Mesendoderm (in vitro differentiated cells): ENCODE data around the gene MCF2L2.

Experiments used
- DNase-seq: peaks from one replicate; pipeline ENCODE4 v3.0.0; 2013
- H2AK5ac ChIP-seq: 2 replicates; pipeline ENCODE4 v1.6.1; 2013; ENCODE audit warnings: low read length, inconsistent platforms
- H2BK120ac ChIP-seq: 2 replicates; pipeline ENCODE4 v1.6.1; 2013; ENCODE audit warnings: low read depth, mild to moderate bottlenecking, low read length, moderate library complexity, mixed read lengths
- H2BK15ac ChIP-seq: replicated peaks from 2 replicates; pipeline ENCODE4 v1.6.1; 2013; ENCODE audit warnings: low read depth, mild to moderate bottlenecking, moderate library complexity
- H2BK5ac ChIP-seq: 2 replicates; pipeline ENCODE4 v1.6.1; 2013; ENCODE audit warnings: low read length, inconsistent platforms
- H3K18ac ChIP-seq: 2 replicates; pipeline ENCODE4 v1.6.1; 2013; ENCODE audit warnings: mild to moderate bottlenecking, low read length, mixed read lengths
- H3K23ac ChIP-seq: one replicate; pipeline ENCODE4 v1.6.1; 2013; ENCODE audit warnings: low read length
- H3K27ac ChIP-seq: 2 replicates; pipeline ENCODE4 v1.5.1; 2013; ENCODE audit warnings: low read depth, mild to moderate bottlenecking, inconsistent platforms, low read length, moderate library complexity
- H3K27me3 ChIP-seq: 2 replicates; pipeline ENCODE4 v1.6.1; 2013; ENCODE audit warnings: low read length, control low read depth, mild to moderate bottlenecking, inconsistent platforms; ENCODE audit not compliant: insufficient read depth, poor library complexity
- H3K36me3 ChIP-seq: 2 replicates; pipeline ENCODE4 v1.6.1; 2013; ENCODE audit warnings: low read length, inconsistent platforms; ENCODE audit not compliant: control insufficient read depth, insufficient read depth
- H3K4ac ChIP-seq: one replicate; pipeline ENCODE4 v1.6.1; 2013; ENCODE audit warnings: low read depth, mild to moderate bottlenecking, low read length, moderate library complexity
- H3K4me1 ChIP-seq: 2 replicates; pipeline ENCODE4 v1.6.1; 2013; ENCODE audit warnings: low read depth, low read length, inconsistent platforms; ENCODE audit not compliant: control insufficient read depth
- H3K4me2 ChIP-seq: 2 replicates; pipeline ENCODE4 v1.6.1; 2013; ENCODE audit warnings: low read length
- H3K4me3 ChIP-seq: 2 replicates; pipeline ENCODE4 v1.5.1; 2013; ENCODE audit warnings: mild to moderate bottlenecking, low read length
- H3K56ac ChIP-seq: one replicate; pipeline ENCODE4 v1.6.1; 2013; ENCODE audit warnings: low read length
- H3K79me1 ChIP-seq: 2 replicates; pipeline ENCODE4 v1.6.1; 2013; ENCODE audit warnings: low read length, inconsistent platforms
- H3K79me2 ChIP-seq: 2 replicates; pipeline ENCODE4 v1.6.1; 2013; ENCODE audit warnings: mild to moderate bottlenecking, low read length; ENCODE audit not compliant: control insufficient read depth, insufficient read depth
- H3K9ac ChIP-seq: 2 replicates; pipeline ENCODE4 v1.6.1; 2013; ENCODE audit warnings: low read length, inconsistent platforms
- H4K5ac ChIP-seq: one replicate; pipeline ENCODE4 v1.6.1; 2013; ENCODE audit warnings: low read length
- H4K8ac ChIP-seq: one replicate; pipeline ENCODE4 v1.6.1; 2013; ENCODE audit warnings: low read depth, mild to moderate bottlenecking, control low read depth, low read length, moderate library complexity
- WGBS: extraction: QIAGEN DNeasy Blood & Tissue Kit; methylation state at CpG from one replicate; pipeline ENCODE4 v1.1.7; 2013; ENCODE audit warnings: low lambda C conversion rate, missing lambda C conversion rate; ENCODE audit not compliant: insufficient coverage; ENCODE audit errors: extremely low coverage; 5-methylcytosine and 5-hydroxymethylcytosine counted together

The MCF2L2 gene

DNA sequence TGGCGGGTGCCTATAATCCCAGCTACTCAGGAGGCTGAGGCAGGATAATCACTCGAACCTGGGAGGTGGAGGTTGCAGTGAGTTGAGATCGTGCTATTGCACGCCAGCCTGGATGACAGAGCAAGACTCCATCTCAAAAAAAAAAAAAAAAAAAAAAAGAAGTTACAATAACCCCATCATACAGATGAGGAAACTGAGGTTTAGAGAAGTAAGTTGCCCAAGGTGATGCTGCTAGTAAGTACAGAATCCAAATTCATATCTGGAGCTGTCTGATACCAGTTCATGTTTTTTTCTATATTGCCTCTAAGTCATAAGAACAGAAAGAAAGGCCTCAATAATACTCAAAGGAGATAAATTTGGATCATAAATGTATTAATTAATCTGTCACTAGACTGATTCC is 40.6 kb downstream of the MCF2L2 start:
- Histone ChIP-seq H2BK15ac (no peak overlapping the region), H3K79me2 (no peaks in the 10 kb centered on the region), H3K79me1 (no peaks in the 10 kb centered on the region), H2AK5ac (no peak overlapping the region), H3K27ac (no peak overlapping the region), H3K27me3 (no peaks in the 10 kb centered on the region), H3K4me1 (peaks cover 5% of the 10 kb centered on the region), H3K36me3 (no peaks in the 10 kb centered on the region), H3K4me2 (no peak overlapping the region), H3K4ac (no peak overlapping the region), H3K18ac (no peak overlapping the region), H3K56ac (no peak overlapping the region), H2BK5ac (no peak overlapping the region), H3K23ac (no peak overlapping the region), H4K8ac (no peak overlapping the region), H4K5ac (no peak overlapping the region), H3K4me3 (no peak overlapping the region), H3K9ac (no peak overlapping the region), H2BK120ac (no peak overlapping the region)
- no peak for DNase-seq
- no CpG with 5 or more reads among the region's 4 CpGs for WGBS

DNA sequence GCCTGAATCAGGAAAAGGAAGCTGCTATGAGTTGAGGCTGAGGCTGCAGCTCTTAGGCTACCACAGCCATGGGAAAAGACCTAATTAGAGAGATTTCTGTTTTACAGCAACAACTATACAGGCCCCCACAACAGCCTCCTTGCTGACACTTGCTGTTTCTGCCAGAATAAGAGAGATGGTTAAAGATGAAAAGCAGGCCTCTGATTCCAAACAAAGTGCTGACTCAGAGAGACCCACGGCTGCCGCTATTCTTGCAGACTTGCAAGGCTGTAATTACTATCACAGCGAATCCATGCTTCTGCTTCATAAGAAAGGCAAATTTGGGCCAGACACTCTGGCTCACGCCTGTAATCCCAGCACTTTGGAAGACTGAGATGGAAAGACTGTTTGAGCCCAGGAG is 41.8 kb downstream of the MCF2L2 start:
- Histone ChIP-seq H3K56ac (no peak overlapping the region), H3K9ac (no peak overlapping the region), H2BK15ac (no peak overlapping the region), H3K79me1 (no peaks in the 10 kb centered on the region), H3K18ac (no peak overlapping the region), H3K4me1 (peaks cover 5% of the 10 kb centered on the region), H2AK5ac (no peak overlapping the region), H3K27ac (no peak overlapping the region), H4K8ac (no peak overlapping the region), H3K23ac (no peak overlapping the region), H4K5ac (no peak overlapping the region), H3K79me2 (no peaks in the 10 kb centered on the region), H2BK5ac (no peak overlapping the region), H3K27me3 (no peaks in the 10 kb centered on the region), H3K4me2 (no peak overlapping the region), H3K36me3 (no peaks in the 10 kb centered on the region), H3K4me3 (no peak overlapping the region), H3K4ac (no peak overlapping the region), H2BK120ac (no peak overlapping the region)
- no peak for DNase-seq
- WGBS = no CpG with 5 or more reads among the region's 4 CpGs

DNA sequence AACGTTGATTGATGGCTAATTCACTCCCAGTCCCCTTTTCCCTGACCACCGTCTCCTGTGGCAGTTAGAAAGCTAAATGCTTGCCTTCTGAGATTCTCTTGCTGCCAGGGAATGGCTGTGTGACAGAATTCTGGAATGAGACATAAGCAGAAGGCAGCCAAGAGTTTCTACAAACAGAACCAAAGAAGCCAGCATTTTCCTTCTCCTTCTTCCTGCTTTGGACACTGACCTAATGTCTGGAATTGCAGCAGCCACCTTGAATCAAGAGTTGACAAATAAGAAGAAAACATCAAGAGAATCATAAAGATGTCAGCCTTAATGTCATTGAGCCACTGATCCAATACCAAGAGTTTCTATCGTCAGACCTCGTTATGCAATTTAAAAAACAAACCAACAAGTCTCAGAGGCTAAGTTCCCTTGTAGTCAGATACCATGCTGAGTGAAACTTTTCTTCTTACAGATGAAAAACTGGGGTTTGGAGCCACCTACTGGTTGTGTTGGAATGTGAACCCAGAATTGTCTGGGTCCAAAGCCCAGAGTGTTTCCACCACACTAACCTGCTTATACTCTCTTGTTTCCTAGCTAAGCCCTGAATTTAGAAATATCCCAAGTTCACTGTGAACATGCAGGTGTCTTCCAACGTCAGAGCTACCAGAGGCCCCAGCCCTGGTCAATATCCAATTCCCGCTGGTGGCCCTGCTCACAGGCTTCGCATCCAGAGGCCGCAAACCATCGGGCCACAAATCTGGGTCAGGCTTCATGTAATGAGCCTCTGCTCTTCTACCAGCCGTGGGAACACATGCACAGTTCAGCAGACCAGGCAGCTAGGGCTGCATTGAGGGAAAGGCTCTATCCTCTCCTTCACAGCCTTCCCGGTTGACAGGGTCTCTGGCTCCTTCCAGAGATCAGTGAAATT is 42.5 kb downstream of the MCF2L2 start:
- no peak overlapping the region for H3K9ac ChIP-seq
- H3K4me3 ChIP-seq = no peak overlapping the region
- H3K56ac ChIP-seq = no peak overlapping the region
- no peak overlapping the region for H2BK5ac ChIP-seq
- H3K27ac ChIP-seq = no peak overlapping the region
- H3K79me1 ChIP-seq = no peaks in the 10 kb centered on the region
- H3K18ac ChIP-seq = no peak overlapping the region
- H2AK5ac ChIP-seq = no peak overlapping the region
- H3K79me2 ChIP-seq = no peaks in the 10 kb centered on the region
- H3K4me1 ChIP-seq = peaks cover 5% of the 10 kb centered on the region
- H3K36me3 ChIP-seq = no peaks in the 10 kb centered on the region
- no peak overlapping the region for H3K4me2 ChIP-seq
- no peak overlapping the region for H2BK120ac ChIP-seq
- H4K5ac ChIP-seq = no peak overlapping the region
- no peak overlapping the region for H3K4ac ChIP-seq
- no CpG with 5 or more reads among the region's 11 CpGs for WGBS
- no peak overlapping the region for H2BK15ac ChIP-seq
- DNase-seq = peak; percentile 75
- no peaks in the 10 kb centered on the region for H3K27me3 ChIP-seq
- no peak overlapping the region for H4K8ac ChIP-seq
- no peak overlapping the region for H3K23ac ChIP-seq

DNA sequence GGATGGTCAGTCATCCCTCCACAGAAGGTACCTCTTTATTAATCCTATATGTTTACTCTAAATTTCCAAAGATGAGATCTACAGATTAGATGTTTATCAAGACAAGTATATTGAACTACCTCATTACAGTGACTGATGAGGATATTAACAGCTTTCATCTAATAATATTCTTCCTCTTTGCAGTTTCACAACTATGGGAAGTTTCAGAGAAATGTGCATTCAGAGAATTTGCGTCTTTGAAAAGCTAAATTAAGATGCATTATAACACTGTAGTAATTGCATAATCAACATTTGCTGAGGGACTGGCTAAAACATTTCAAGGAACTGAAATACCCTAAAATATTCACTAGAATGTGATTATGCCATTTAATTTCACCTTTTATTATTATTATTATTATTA is 46.7 kb downstream of the MCF2L2 start:
- Histone ChIP-seq H3K23ac (no peak overlapping the region), H3K27me3 (no peaks in the 10 kb centered on the region), H3K79me1 (no peaks in the 10 kb centered on the region), H2BK120ac (no peak overlapping the region), H3K4ac (no peak overlapping the region), H4K5ac (no peak overlapping the region), H3K79me2 (no peaks in the 10 kb centered on the region), H2AK5ac (no peak overlapping the region), H3K27ac (no peak overlapping the region), H3K9ac (no peak overlapping the region), H3K4me2 (no peak overlapping the region), H2BK5ac (no peak overlapping the region), H2BK15ac (no peak overlapping the region), H3K56ac (no peak overlapping the region), H3K4me3 (no peak overlapping the region), H4K8ac (no peak overlapping the region), H3K36me3 (no peaks in the 10 kb centered on the region), H3K18ac (no peak overlapping the region), H3K4me1 (no peaks in the 10 kb centered on the region)
- DNase-seq = no peak
- no CpG with 5 or more reads among the region's 1 CpG for WGBS

DNA sequence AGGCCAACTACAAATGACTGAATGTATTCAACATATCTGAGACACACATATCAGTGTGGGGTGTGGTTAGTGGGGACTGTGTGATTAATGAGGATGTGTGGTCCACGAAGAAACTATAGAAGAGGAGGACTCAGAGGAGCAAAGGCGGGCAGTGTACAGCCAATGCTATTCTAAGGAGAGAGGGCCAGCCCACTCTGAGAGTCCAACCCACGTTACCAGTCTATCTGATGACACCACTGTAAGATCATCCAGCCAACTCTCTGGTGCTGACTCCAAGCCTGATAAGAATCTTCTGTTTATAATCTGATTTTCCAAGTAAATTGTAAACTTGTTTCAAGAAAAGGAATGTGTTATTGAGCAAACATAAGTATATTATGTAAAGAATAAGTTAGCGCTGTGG is 47.2 kb downstream of the MCF2L2 start:
- Histone ChIP-seq H2BK120ac (no peak overlapping the region), H4K8ac (no peak overlapping the region), H3K23ac (no peak overlapping the region), H3K27me3 (no peaks in the 10 kb centered on the region), H3K27ac (no peak overlapping the region), H4K5ac (no peak overlapping the region), H3K4me1 (no peaks in the 10 kb centered on the region), H3K36me3 (no peaks in the 10 kb centered on the region), H3K4ac (no peak overlapping the region), H3K9ac (no peak overlapping the region), H3K79me1 (no peaks in the 10 kb centered on the region), H3K18ac (no peak overlapping the region), H2AK5ac (no peak overlapping the region), H2BK5ac (no peak overlapping the region), H3K4me2 (no peak overlapping the region), H2BK15ac (no peak overlapping the region), H3K56ac (no peak overlapping the region), H3K4me3 (no peak overlapping the region), H3K79me2 (no peaks in the 10 kb centered on the region)
- WGBS = no CpG with 5 or more reads among the region's 4 CpGs
- DNase-seq = no peak

DNA sequence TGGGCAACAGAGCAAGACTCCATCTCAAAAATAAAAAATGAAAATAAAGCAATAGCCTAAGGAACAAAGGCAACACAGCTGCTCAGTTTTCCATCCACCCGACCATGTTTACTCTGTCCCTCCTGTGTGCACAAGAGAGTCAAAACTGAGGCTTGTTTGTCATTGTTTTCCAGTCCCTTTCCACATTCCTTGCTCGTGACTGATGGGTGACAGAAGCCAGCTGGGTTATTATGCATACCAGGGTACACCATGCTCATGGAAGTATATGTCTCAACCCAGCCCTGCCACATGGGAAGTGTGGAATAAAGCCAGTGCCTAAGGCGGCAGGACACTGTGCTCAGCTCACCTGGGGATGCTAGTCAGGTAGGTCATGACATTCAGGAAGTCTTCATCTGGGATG is 49.5 kb downstream of the MCF2L2 start:
- no peak overlapping the region for H3K27ac ChIP-seq
- no peaks in the 10 kb centered on the region for H3K36me3 ChIP-seq
- H2BK5ac ChIP-seq = no peak overlapping the region
- no peak overlapping the region for H3K56ac ChIP-seq
- H3K9ac ChIP-seq = no peak overlapping the region
- H3K4me1 ChIP-seq = no peaks in the 10 kb centered on the region
- H3K18ac ChIP-seq = no peak overlapping the region
- no peak overlapping the region for H3K4me2 ChIP-seq
- H3K4me3 ChIP-seq = no peak overlapping the region
- no peaks in the 10 kb centered on the region for H3K27me3 ChIP-seq
- no peak overlapping the region for H2BK120ac ChIP-seq
- H3K79me2 ChIP-seq = no peaks in the 10 kb centered on the region
- no peak overlapping the region for H4K5ac ChIP-seq
- H4K8ac ChIP-seq = no peak overlapping the region
- no CpG with 5 or more reads among the region's 3 CpGs for WGBS
- no peak overlapping the region for H3K23ac ChIP-seq
- DNase-seq = no peak
- H3K79me1 ChIP-seq = no peaks in the 10 kb centered on the region
- H3K4ac ChIP-seq = no peak overlapping the region
- no peak overlapping the region for H2BK15ac ChIP-seq
- no peak overlapping the region for H2AK5ac ChIP-seq
